Measurements from ENCODE around the gene UFC1. TPM values are rescaled to one million over a fixed set of nuclear protein-coding genes. Genes with fewer than 3 reads are reported as not detected.
A peak's percentile ranks its signal among the peaks of the same experiment; 100 is the strongest.

Gene UFC1
- total and polyA plus RNA-seq, 2 donors from 2014 or later: 96.9 to 175 TPM

DNA sequence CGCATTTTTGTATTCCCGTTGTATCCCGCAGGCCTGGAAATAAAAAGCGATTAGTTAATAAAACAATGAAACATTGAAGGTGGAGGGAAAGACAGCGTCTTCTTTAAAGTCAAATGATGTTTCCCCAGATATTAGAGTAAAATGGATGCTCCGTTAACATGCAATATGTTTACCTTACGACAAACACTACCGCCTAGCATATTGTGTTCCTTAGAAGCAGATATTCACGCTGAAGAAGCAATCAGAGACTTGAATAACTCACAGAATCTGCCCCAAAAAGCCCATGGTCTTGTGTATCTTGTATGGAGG is 24.1 kb downstream of the UFC1 start:
- intact Hi-C loops (cut with DNase I): no loop called here
- TF ChIP-seq, protein P1, sequence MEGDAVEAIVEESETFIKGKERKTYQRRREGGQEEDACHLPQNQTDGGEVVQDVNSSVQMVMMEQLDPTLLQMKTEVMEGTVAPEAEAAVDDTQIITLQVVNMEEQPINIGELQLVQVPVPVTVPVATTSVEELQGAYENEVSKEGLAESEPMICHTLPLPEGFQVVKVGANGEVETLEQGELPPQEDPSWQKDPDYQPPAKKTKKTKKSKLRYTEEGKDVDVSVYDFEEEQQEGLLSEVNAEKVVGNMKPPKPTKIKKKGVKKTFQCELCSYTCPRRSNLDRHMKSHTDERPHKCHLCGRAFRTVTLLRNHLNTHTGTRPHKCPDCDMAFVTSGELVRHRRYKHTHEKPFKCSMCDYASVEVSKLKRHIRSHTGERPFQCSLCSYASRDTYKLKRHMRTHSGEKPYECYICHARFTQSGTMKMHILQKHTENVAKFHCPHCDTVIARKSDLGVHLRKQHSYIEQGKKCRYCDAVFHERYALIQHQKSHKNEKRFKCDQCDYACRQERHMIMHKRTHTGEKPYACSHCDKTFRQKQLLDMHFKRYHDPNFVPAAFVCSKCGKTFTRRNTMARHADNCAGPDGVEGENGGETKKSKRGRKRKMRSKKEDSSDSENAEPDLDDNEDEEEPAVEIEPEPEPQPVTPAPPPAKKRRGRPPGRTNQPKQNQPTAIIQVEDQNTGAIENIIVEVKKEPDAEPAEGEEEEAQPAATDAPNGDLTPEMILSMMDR (IDR thresholded peaks at IDR 0.05; ENCODE audit: borderline replicate concordance, extremely low read depth, insufficient read depth): no peak
- H3K27ac ChIP-seq (ENCODE audit: low read depth in 2 of 2, low read length in 2 of 2): peak overlapping the region; percentile 95 to 96
- DNase-seq: no peak
- H3K9ac ChIP-seq (ENCODE audit: low read length in 3 of 3): peak overlapping the region in 2 of 3 donors; percentile 97 to 99
- no peaks in the 10 kb centered on the region for H3K9me3 ChIP-seq (ENCODE audit: control insufficient read depth in 2 of 3, insufficient read depth in 1 of 3, low read length in 3 of 3)
- no peaks in the 10 kb centered on the region for H3K27me3 ChIP-seq (ENCODE audit: control insufficient read depth, insufficient read depth, low read length)
- peak overlapping the region in 2 of 3 donors; percentile 97 to 98 for H3K4me3 ChIP-seq (ENCODE audit: low read length in 3 of 3)
- peaks cover 9 to 28% (median 10%) of the 10 kb centered on the region in 3 donors for H3K36me3 ChIP-seq (ENCODE audit: control insufficient read depth in 2 of 3, insufficient read depth in 3 of 3, low read length in 3 of 3)
- no peak for FAIRE-seq
- peaks cover 0 to 21% (median 12%) of the 10 kb centered on the region in 3 donors for H3K4me1 ChIP-seq (ENCODE audit: control insufficient read depth in 2 of 3, insufficient read depth in 2 of 3, low read depth in 1 of 3, low read length in 3 of 3)

DNA sequence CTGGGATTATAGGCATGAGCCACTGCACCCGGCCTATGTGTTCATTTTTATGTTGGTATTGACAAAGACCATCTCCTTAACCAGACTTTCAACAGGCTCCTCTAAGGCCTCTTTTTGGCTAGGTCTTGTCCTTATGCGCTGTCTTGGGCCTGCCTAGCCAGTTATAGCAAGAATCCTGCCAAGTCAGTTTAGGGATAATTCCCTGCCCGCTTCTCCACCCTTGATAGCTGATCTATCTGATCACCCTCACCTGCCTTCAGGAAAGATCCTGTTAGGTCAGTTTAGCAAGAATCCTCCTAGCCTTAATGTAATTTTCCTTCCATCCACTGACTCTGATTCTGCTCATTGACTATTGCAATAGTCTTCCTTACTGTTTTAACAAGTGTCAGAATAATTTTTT is 25.9 kb downstream of the UFC1 start:
- Histone ChIP-seq H3K4me3 (ENCODE audit: low read length in 3 of 3) (no peak overlapping the region), H3K27ac (ENCODE audit: low read depth in 2 of 2, low read length in 2 of 2) (no peak overlapping the region), H3K9me3 (ENCODE audit: control insufficient read depth in 2 of 3, insufficient read depth in 1 of 3, low read length in 3 of 3) (no peaks in the 10 kb centered on the region), H3K9ac (ENCODE audit: low read length in 3 of 3) (no peak overlapping the region), H3K4me1 (ENCODE audit: control insufficient read depth in 2 of 3, insufficient read depth in 2 of 3, low read depth in 1 of 3, low read length in 3 of 3) (peaks cover 0 to 18% (median 12%) of the 10 kb centered on the region in 3 donors), H3K36me3 (ENCODE audit: control insufficient read depth in 2 of 3, insufficient read depth in 3 of 3, low read length in 3 of 3) (peaks cover 0 to 14% (median under 1%) of the 10 kb centered on the region in 3 donors), H3K27me3 (ENCODE audit: control insufficient read depth, insufficient read depth, low read length) (no peaks in the 10 kb centered on the region)
- TF ChIP-seq, protein P1 (IDR thresholded peaks at IDR 0.05; ENCODE audit: borderline replicate concordance, extremely low read depth, insufficient read depth): no peak
- DNase-seq (no peak), FAIRE-seq (no peak)
- intact Hi-C loops (cut with DNase I): no loop called here

DNA sequence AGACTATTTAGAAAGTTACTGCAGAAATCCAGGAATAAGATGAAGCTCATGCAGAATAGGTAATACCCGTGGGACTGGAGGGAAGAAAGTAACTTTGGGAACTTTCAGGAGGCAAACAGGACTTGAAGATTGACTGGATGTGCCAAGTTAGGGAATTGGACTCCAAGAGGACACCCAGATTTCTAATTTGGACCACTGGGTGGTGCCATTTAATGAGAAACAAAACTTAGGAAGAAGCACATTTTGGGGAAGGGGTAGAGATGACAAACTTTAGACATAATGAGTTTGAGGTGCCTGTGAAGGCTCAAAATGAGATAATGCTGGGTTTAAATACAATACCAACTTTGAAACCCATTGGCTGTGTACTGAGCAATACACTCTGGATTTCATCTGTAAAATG is 26.9 kb downstream of the UFC1 start:
- TF ChIP-seq, protein P1 (IDR thresholded peaks at IDR 0.05; ENCODE audit: borderline replicate concordance, extremely low read depth, insufficient read depth): no peak
- FAIRE-seq (no peak), DNase-seq (peak in 1 of 5 donors; percentile 33)
- H3K4me1 ChIP-seq (ENCODE audit: control insufficient read depth in 2 of 3, insufficient read depth in 2 of 3, low read depth in 1 of 3, low read length in 3 of 3): peaks cover 0 to 16% (median 11%) of the 10 kb centered on the region in 3 donors
- no peaks in the 10 kb centered on the region for H3K27me3 ChIP-seq (ENCODE audit: control insufficient read depth, insufficient read depth, low read length)
- no peaks in the 10 kb centered on the region for H3K9me3 ChIP-seq (ENCODE audit: control insufficient read depth in 2 of 3, insufficient read depth in 1 of 3, low read length in 3 of 3)
- no peak overlapping the region for H3K4me3 ChIP-seq (ENCODE audit: low read length in 3 of 3)
- intact Hi-C loops (cut with DNase I): no loop called here
- no peak overlapping the region for H3K27ac ChIP-seq (ENCODE audit: low read depth in 2 of 2, low read length in 2 of 2)
- H3K9ac ChIP-seq (ENCODE audit: low read length in 3 of 3): no peak overlapping the region
- H3K36me3 ChIP-seq (ENCODE audit: control insufficient read depth in 2 of 3, insufficient read depth in 3 of 3, low read length in 3 of 3): peaks cover 0 to 5% (median 0%) of the 10 kb centered on the region in 3 donors

DNA sequence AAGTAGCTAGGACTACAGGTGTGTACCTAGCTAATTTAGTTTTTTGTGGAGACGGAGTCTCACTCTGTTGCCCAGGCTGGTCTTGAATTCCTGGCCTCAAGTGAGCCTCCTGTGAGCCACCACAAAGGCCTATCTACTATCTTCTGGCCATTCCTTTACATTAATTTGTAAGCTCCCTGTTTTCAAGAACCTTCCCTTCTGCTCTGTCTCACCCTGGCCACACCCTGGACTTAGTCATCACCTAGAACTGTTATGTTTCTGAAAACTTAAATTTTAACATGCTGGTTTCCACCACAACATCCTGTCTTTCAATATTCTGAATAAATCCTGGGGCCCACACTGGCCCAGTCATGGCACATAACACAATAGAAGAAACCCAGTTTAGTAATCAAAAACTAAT is 28.4 kb downstream of the UFC1 start:
- intact Hi-C loops (cut with DNase I): no loop called here

More for the DNA sequence above, 28.4 kb downstream of the UFC1 start:
- no peaks in the 10 kb centered on the region for H3K36me3 ChIP-seq (ENCODE audit: control insufficient read depth in 2 of 3, insufficient read depth in 3 of 3, low read length in 3 of 3)
- no peak overlapping the region for H3K9ac ChIP-seq (ENCODE audit: low read length in 3 of 3)
- no peak overlapping the region for H3K4me3 ChIP-seq (ENCODE audit: low read length in 3 of 3)
- H3K4me1 ChIP-seq (ENCODE audit: control insufficient read depth in 2 of 3, insufficient read depth in 2 of 3, low read depth in 1 of 3, low read length in 3 of 3): peaks cover 0 to 8% (median 0%) of the 10 kb centered on the region in 3 donors
- FAIRE-seq: no peak
- peak overlapping the region in 1 of 2 donors; percentile 32 for H3K27ac ChIP-seq (ENCODE audit: low read depth in 2 of 2, low read length in 2 of 2)
- TF ChIP-seq, protein P1 (IDR thresholded peaks at IDR 0.05; ENCODE audit: borderline replicate concordance, extremely low read depth, insufficient read depth): no peak
- no peak for DNase-seq
- no peaks in the 10 kb centered on the region for H3K9me3 ChIP-seq (ENCODE audit: control insufficient read depth in 2 of 3, insufficient read depth in 1 of 3, low read length in 3 of 3)
- no peaks in the 10 kb centered on the region for H3K27me3 ChIP-seq (ENCODE audit: control insufficient read depth, insufficient read depth, low read length)
